ENCODE results near the gene OAF.

- TF ChIP-seq EZH2 (IDR thresholded peaks at IDR 0.05; ENCODE audit: borderline replicate concordance, low read depth, low read length, poor library complexity, severe bottlenecking) (no peak), CTCF (conservative IDR thresholded peaks at IDR 0.05; ENCODE audit: low read depth, low read length) (no peak)
These were observed 23.8 kb upstream of the OAF start for GRCh38 chr11:120186774-120187591.

All from A673 (cell line).